ENCODE data around the gene BLID. TPM values are rescaled to one million over a fixed set of nuclear protein-coding genes. Genes with fewer than 3 reads are reported as not detected.

BLID gene
- total RNA-seq, 2 donors from 2014 or later = not detected

- DNase-seq (ENCODE audit: low spot score in 2 of 2) (no peak), ATAC-seq (no peak)
- Mint-ChIP-seq H3K27ac (no peak overlapping the region), H3K36me3 (no peaks in the 10 kb centered on the region), H3K9me3 (no peaks in the 10 kb centered on the region)
Measured at GRCh38 chr11:122113836-122114825, 1.9 kb downstream of the BLID start.

GRCh38 chr11:122112470-122113365 lies 3.3 kb downstream of the BLID start:
- H3K9me3 Mint-ChIP-seq = peaks cover 3 to 4% of the 10 kb centered on the region in 2 donors
- no peak overlapping the region for H3K27ac Mint-ChIP-seq
- H3K36me3 Mint-ChIP-seq = no peaks in the 10 kb centered on the region
- ATAC-seq (no peak), DNase-seq (ENCODE audit: low spot score in 2 of 2) (no peak)

GRCh38 chr11:122109932-122110331 lies 6.1 kb downstream of the BLID start:
- DNase-seq (ENCODE audit: low spot score in 2 of 2) (no peak), ATAC-seq (no peak)
- Mint-ChIP-seq H3K9me3 (peaks cover 3 to 4% of the 10 kb centered on the region in 2 donors), H3K27ac (no peak overlapping the region), H3K36me3 (no peaks in the 10 kb centered on the region)

- ATAC-seq (no peak), DNase-seq (ENCODE audit: low spot score in 2 of 2) (no peak)
- Mint-ChIP-seq H3K36me3 (no peaks in the 10 kb centered on the region), H3K9me3 (peaks cover 3 to 4% of the 10 kb centered on the region in 2 donors), H3K27ac (no peak overlapping the region)
Measured at GRCh38 chr11:122108828-122109227, 7.2 kb downstream of the BLID start.

- H3K36me3 Mint-ChIP-seq = no peaks in the 10 kb centered on the region
- ATAC-seq (no peak), DNase-seq (ENCODE audit: low spot score in 2 of 2) (peak in 1 of 2 donors; percentile 26)
- H3K27ac Mint-ChIP-seq = no peak overlapping the region
- H3K9me3 Mint-ChIP-seq = peaks cover 3 to 4% of the 10 kb centered on the region in 2 donors
Measured at GRCh38 chr11:122108192-122108799, 7.7 kb downstream of the BLID start.

- no peak overlapping the region for H3K27ac Mint-ChIP-seq
- H3K9me3 Mint-ChIP-seq = peaks cover 3 to 4% of the 10 kb centered on the region in 2 donors
- no peak for ATAC-seq
- H3K36me3 Mint-ChIP-seq = no peaks in the 10 kb centered on the region
- no peak for DNase-seq (ENCODE audit: low spot score in 2 of 2)
Measured at GRCh38 chr11:122107566-122107965, 8.4 kb downstream of the BLID start.

DNA sequence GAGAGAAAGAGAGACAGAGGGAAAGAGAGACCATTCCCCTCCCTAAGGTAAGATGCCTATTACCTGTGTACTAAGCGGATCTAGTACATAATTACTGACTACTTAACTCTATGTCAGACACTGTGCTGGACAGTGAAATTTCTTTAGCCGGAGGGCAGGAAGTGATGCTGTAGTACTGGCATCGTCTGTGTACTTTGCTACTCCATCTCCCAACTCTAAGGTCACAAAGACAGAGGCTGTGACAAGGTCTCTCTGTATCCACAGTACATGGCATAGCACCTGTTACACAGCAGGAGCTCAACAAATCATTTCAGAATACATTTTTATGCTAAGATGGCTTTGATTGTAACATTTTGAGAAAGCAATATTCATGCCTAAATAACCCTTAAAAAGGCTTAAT lies 9.0 kb downstream of the BLID start:
- ATAC-seq = no peak
- Mint-ChIP-seq H3K9me3 (peaks cover 3 to 4% of the 10 kb centered on the region in 2 donors), H3K27ac (no peak overlapping the region), H3K36me3 (no peaks in the 10 kb centered on the region)
- no peak for DNase-seq (ENCODE audit: low spot score in 2 of 2)

DNA sequence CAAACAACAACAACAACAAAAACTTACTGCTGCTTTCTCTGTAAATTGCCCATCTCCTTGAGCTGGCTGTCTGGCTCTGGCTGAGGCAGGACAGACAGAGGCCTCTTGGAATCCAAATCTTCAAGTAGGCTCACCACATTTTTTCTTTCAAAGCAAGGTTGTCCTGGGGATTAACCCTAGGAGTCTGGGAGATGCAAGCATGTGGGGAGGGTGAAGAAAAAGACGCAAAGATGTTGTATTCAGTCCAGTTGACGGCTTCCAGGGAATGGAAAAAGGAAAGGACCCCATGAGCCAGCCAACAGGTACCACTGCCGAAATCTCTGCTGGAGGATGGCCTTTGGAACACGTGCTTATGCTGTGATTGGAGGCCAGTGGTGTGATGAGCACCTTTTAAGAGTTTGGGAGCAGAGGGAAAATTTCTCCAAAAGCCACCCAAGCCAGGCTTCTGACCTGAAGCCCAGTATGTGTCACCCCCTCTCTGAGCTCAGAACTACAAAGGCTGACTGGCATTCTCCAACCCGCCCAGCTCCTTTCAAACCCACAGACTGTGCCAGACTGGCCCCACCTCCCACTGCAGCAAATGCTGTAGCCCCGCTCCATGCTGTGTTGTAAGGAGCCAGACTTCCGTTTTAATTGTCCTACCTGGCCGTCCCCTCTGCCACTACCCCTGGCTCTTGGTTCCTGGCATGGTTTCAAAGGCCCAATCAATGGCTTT lies 10.8 kb downstream of the BLID start:
- H3K36me3 Mint-ChIP-seq = no peaks in the 10 kb centered on the region
- ATAC-seq = no peak
- peaks cover 3 to 4% of the 10 kb centered on the region in 2 donors for H3K9me3 Mint-ChIP-seq
- DNase-seq (ENCODE audit: low spot score in 2 of 2) = no peak
- no peak overlapping the region for H3K27ac Mint-ChIP-seq

- DNase-seq (ENCODE audit: low spot score in 2 of 2) (no peak), ATAC-seq (no peak)
- peaks cover 3 to 4% of the 10 kb centered on the region in 2 donors for H3K9me3 Mint-ChIP-seq
- no peak overlapping the region for H3K27ac Mint-ChIP-seq
- peaks cover 0 to 4% of the 10 kb centered on the region in 2 donors for H3K36me3 Mint-ChIP-seq
Measured at GRCh38 chr11:122104341-122104740, 11.7 kb downstream of the BLID start.

- ATAC-seq = no peak
- no peak for DNase-seq (ENCODE audit: low spot score in 2 of 2)
- peaks cover 0 to 4% of the 10 kb centered on the region in 2 donors for H3K36me3 Mint-ChIP-seq
- peaks cover 3 to 4% of the 10 kb centered on the region in 2 donors for H3K9me3 Mint-ChIP-seq
- no peak overlapping the region for H3K27ac Mint-ChIP-seq
Measured at GRCh38 chr11:122103726-122104125, 12.3 kb downstream of the BLID start.

DNA sequence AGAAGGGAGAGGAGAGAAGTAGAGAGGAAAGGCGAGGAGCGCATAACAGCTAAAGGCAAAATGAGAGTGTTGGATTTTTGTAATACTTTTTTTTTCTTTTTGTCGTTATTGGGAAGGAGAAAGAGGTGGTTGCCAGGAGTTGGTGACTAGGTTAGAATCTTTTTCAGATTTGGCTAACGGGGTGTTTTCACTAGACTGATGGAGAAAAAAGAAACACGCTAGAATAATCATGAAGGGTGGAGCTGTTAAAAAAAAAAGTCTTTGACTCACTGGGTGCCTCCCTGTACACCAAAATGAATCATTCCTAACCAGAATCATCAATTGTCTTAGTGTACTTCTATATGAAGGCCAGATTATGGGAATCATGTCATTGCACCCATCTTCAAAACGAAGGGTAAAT lies 12.7 kb downstream of the BLID start:
- H3K27ac Mint-ChIP-seq = no peak overlapping the region
- peaks cover 0 to 4% of the 10 kb centered on the region in 2 donors for H3K36me3 Mint-ChIP-seq
- DNase-seq (ENCODE audit: low spot score in 2 of 2) (no peak), ATAC-seq (no peak)
- H3K9me3 Mint-ChIP-seq = peaks cover 3 to 4% of the 10 kb centered on the region in 2 donors

DNA sequence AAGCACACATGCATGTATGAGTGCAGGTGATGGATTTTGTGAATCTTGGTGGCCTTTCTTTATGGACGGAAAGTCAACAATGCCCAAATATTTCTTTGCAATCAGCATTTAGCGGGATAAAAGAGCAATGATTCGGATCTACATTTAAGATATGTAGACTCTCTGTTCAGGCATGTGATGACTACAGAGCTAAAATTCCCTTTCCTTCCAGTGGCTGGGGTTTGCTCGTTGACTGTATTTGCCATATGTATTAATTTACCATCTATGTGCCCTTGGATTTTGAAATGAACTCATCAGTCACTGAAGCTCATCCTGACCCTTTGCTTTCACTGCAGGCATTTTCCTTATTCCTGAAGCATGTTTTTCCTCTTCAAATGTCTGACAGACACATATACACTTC lies 13.6 kb downstream of the BLID start:
- H3K36me3 Mint-ChIP-seq = peaks cover 0 to 4% of the 10 kb centered on the region in 2 donors
- H3K27ac Mint-ChIP-seq = no peak overlapping the region
- ATAC-seq = no peak
- no peak for DNase-seq (ENCODE audit: low spot score in 2 of 2)
- H3K9me3 Mint-ChIP-seq = no peaks in the 10 kb centered on the region

GRCh38 chr11:122101625-122102291 lies 14.3 kb downstream of the BLID start:
- ATAC-seq (no peak), DNase-seq (ENCODE audit: low spot score in 2 of 2) (no peak)
- Mint-ChIP-seq H3K9me3 (no peaks in the 10 kb centered on the region), H3K36me3 (peaks cover 0 to 4% of the 10 kb centered on the region in 2 donors), H3K27ac (no peak overlapping the region)

GRCh38 chr11:122100756-122101080 lies 15.3 kb downstream of the BLID start:
- DNase-seq (ENCODE audit: low spot score in 2 of 2) (no peak), ATAC-seq (no peak)
- no peaks in the 10 kb centered on the region for H3K9me3 Mint-ChIP-seq
- no peak overlapping the region for H3K27ac Mint-ChIP-seq
- peaks cover 0 to 4% of the 10 kb centered on the region in 2 donors for H3K36me3 Mint-ChIP-seq

DNA sequence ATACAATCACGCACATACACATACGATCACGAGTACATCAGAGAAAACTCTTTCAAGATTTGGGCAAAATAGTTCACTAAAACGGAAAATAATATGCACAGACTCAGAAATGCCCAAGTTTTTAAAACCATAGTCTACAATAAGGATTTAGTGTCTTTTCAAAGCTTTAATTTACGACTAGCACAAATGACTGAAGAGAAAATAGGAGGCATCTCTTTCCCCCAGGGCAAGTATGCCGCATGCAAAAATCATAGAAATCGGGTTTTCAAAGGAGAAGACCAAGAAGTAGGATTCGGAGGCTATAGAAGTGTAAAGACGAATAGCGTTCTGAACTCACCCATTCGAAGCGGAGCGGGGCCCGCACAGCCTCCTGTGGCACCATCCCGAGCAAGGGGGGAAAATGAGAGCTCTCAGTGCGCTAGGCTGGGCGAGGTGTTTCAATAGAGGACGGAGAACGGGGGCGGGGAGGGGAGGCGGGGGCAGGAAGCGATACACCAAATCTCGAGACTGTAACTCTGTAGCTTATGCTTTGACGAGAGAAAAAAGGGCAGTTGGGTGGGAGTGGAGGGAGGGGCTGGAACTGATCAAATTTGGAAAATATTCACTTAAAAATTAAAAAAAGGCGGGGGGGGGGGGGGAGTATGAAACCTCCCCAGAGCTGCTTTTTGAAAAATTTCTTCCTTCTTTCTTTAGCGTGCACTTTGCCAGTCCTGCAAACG lies 15.8 kb downstream of the BLID start:
- ATAC-seq = no peak
- DNase-seq (ENCODE audit: low spot score in 2 of 2) = no peak
- Mint-ChIP-seq H3K9me3 (no peaks in the 10 kb centered on the region), H3K36me3 (peaks cover 0 to 4% of the 10 kb centered on the region in 2 donors), H3K27ac (no peak overlapping the region)
